KOPT-K1 (cell line): ENCODE results near the gene GPRIN1.

Source experiments
- H3K27ac ChIP-seq: fragments of 200-600 bp; sonication (generic); 2 replicates; pipeline ENCODE4 v1.5.1; 2016; ENCODE audit warnings: antibody characterized with exemption, mild to moderate bottlenecking, low read depth, low read length; ENCODE audit not compliant: poor library complexity, severe bottlenecking
- H3K36me3 ChIP-seq: fragments of 200-600 bp; sonication (generic); 2 replicates; pipeline ENCODE4 v1.5.1; 2017; ENCODE audit warnings: antibody characterized with exemption, mild to moderate bottlenecking, low read length, moderate library complexity; ENCODE audit not compliant: insufficient read depth
- H3K9me3 ChIP-seq: fragments of 200-600 bp; sonication (generic); 2 replicates; pipeline ENCODE4 v1.5.1; 2017; ENCODE audit warnings: antibody characterized with exemption, low read length, mild to moderate bottlenecking; ENCODE audit not compliant: insufficient read depth, poor library complexity, severe bottlenecking

GPRIN1 gene

DNA sequence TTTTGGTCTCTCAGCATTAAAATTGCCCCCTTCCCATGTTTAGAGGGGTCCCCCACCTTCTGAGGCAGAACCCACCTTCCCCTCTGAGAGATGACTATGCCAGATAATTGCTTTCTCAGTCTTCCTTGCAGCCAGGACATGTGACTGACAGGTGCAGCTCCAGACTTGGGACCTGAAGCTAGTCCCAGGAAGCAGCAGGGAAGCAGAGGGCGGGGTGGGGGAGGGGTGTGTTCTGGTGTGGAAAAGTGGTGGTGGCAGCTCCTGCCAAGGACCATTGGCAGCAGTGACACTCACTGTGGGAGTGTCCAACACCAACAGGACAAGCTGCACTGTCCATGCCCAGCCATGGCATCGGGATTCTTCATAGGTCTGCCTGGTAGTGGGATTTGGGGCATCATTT is 22.8 kb upstream of the GPRIN1 start:
- H3K27ac ChIP-seq: no peak overlapping the region
- no peaks in the 10 kb centered on the region for H3K9me3 ChIP-seq
- no peaks in the 10 kb centered on the region for H3K36me3 ChIP-seq

DNA sequence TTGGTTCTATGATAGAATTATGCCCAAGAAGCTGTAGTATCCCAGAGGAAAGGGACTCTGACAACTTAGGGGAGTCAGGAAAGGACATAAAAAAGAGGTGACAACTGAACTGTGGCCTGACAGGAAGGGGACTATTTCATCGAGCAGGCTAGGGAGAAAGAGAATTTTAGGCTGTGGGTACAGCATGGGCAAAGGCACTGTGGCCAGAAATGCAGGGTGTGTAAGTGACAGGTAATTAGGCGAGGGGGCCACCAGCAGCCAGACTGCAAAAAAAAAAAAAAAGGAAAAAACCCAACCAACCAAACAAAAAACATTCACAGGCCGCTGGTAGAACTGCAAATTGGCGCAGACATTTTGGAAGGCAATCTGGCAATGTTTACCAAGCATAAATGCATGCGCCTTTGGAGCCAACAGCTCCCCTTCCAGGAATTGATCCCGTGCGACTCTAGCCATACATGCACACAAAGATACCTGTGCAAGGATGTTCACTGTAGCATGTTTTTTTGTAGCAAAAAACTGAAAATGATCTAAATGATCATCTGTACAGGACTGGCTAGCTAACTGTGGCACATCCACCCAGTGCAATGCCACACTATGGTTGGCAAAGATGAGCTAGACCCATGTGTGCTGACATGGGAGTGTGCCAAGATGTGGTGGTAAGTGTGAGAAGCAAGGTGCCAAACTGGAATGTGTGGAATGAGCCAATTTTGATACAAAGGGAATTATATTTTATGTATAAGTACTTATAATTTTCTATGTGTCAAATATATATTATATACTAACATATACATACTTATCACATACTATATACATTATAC is 21.6 kb upstream of the GPRIN1 start:
- H3K36me3 ChIP-seq: no peaks in the 10 kb centered on the region
- H3K27ac ChIP-seq: no peak overlapping the region
- no peaks in the 10 kb centered on the region for H3K9me3 ChIP-seq

GRCh38 chr5:176630681-176631222 is 20.8 kb upstream of the GPRIN1 start:
- Histone ChIP-seq H3K9me3 (no peaks in the 10 kb centered on the region), H3K36me3 (no peaks in the 10 kb centered on the region), H3K27ac (no peak overlapping the region)

- Histone ChIP-seq H3K27ac (no peak within 1 kb of the TSS), H3K36me3 (no peaks in the 10 kb centered on the region), H3K9me3 (no peaks in the 10 kb centered on the region)
Observed at GRCh38 chr5:176629853-176630680, 20.1 kb upstream of the GPRIN1 start, which contains the start of the genes EIF4E1B and SNCB. Gene EIF4E1B (plus strand): TSS chr5:176630675. CDS start chr5:176642788, 12,113 bp downstream. Gene SNCB (minus strand): TSS chr5:176630534. CDS start chr5:176629654, 880 bp downstream.

DNA sequence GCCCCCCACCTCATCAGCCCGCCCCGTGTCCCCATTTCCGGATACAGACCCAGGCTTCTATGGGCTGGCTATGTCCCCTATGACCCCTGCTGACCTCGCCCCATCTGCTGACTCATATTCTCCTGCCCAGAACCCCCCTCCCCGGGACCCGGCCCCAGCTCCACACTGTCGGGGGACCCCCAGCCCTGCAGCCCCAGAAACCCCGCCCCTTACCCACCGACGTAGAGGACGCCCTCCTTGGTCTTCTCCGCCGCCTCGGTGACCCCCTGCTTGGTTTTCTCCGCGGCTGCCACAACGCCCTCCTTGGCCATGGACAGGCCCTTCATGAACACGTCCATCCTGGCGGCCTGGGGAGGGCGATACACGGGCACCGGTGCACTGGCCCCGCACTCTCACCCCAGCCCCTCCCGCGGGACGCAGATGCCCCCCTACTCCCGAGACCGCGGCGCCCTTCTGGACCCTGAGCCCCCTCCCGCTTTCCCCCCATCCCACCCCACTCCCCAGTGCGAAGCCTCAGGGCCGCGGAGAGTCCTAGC is 19.4 kb upstream of the GPRIN1 start:
- Histone ChIP-seq H3K36me3 (no peaks in the 10 kb centered on the region), H3K9me3 (no peaks in the 10 kb centered on the region), H3K27ac (no peak overlapping the region)

GRCh38 chr5:176628406-176629228 is 18.7 kb upstream of the GPRIN1 start:
- H3K9me3 ChIP-seq: no peaks in the 10 kb centered on the region
- no peak overlapping the region for H3K27ac ChIP-seq
- no peaks in the 10 kb centered on the region for H3K36me3 ChIP-seq

DNA sequence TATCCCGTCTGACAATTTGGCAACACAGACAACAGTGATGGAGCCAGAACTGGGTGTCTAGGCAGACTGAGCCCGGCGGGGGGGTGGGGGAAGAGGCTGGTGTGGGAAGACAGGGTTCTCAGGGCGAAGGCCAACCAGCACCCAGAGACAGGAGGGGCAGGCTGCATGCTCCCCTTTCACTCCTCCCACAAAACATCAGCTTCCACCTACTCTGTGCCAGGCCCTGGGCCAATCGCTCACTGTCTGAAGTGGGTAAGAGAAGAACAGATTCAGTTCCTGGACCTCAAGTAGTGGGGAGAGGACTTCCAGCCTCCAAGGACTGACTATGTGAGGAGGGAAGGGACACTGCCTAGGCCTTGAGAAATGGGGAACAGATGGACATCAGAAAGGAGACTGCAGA is 17.6 kb upstream of the GPRIN1 start:
- Histone ChIP-seq H3K9me3 (no peaks in the 10 kb centered on the region), H3K36me3 (no peaks in the 10 kb centered on the region), H3K27ac (no peak overlapping the region)

DNA sequence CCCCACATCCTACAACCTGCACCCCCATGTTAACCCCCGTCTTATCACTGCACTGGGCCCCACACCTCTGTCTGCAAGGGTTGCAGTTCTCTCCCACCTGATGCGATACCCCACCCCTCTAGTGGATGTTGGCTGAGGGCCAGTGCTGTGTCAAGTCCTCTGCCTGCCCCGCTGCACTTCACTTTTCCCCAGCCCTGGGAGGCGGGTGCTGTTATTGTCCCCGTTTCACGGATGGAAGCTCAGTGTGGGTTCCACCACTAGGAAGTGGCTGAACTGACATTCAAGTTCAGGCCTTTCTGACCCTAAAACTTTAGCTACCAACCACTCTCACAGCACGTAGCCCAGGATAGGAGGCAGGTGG is 16.9 kb upstream of the GPRIN1 start:
- no peaks in the 10 kb centered on the region for H3K9me3 ChIP-seq
- no peak overlapping the region for H3K27ac ChIP-seq
- no peaks in the 10 kb centered on the region for H3K36me3 ChIP-seq

GRCh38 chr5:176625966-176626875 is 16.3 kb upstream of the GPRIN1 start:
- no peak overlapping the region for H3K27ac ChIP-seq

GRCh38 chr5:176625512-176625911 is 15.6 kb upstream of the GPRIN1 start:
- Histone ChIP-seq H3K36me3 (no peaks in the 10 kb centered on the region), H3K27ac (no peak overlapping the region), H3K9me3 (no peaks in the 10 kb centered on the region)

More at GRCh38 chr5:176625966-176626875, 16.3 kb upstream of the GPRIN1 start:
- Histone ChIP-seq H3K9me3 (no peaks in the 10 kb centered on the region), H3K36me3 (no peaks in the 10 kb centered on the region)

GRCh38 chr5:176624938-176625337 is 15.0 kb upstream of the GPRIN1 start:
- Histone ChIP-seq H3K9me3 (no peaks in the 10 kb centered on the region), H3K36me3 (no peaks in the 10 kb centered on the region), H3K27ac (no peak overlapping the region)

GRCh38 chr5:176624142-176624541 is 14.2 kb upstream of the GPRIN1 start:
- no peaks in the 10 kb centered on the region for H3K36me3 ChIP-seq
- H3K9me3 ChIP-seq: no peaks in the 10 kb centered on the region

GRCh38 chr5:176621661-176622079 is 11.7 kb upstream of the GPRIN1 start:
- no peak overlapping the region for H3K27ac ChIP-seq
- no peaks in the 10 kb centered on the region for H3K36me3 ChIP-seq
- H3K9me3 ChIP-seq: no peaks in the 10 kb centered on the region

More at GRCh38 chr5:176624142-176624541, 14.2 kb upstream of the GPRIN1 start:
- H3K27ac ChIP-seq: no peak overlapping the region
